Kidney (tissue), 14 donors: ENCODE results near the gene CYP2F1. TPM values are rescaled to one million over a fixed set of nuclear protein-coding genes. Genes with fewer than 3 reads are reported as not detected.
"Not testable (repeated sequence)": the region's sequence is repeated elsewhere in the genome, so short reads cannot be mapped to it uniquely, and the experiment has no call there.

Experiments used
- DNase-seq, 5 donors: peaks; one replicate each; pipeline ENCODE4 v3.0.0-alpha.2; 2013 to 2020
- FAIRE-seq: peaks from 2 replicates; lab custom pipeline; 2012; peaks lifted over from hg19 to GRCh38; lab: Jason Lieb, UNC
- H3K27ac ChIP-seq, 2 donors: one replicate each; pipeline ENCODE4 v1.7.0; 2013; ENCODE audit warnings: low read depth in 2 of 2, low read length in 2 of 2, inconsistent platforms in 1 of 2
- H3K27me3 ChIP-seq: one replicate; pipeline ENCODE4 v1.7.1; 2013; ENCODE audit warnings: low read length, inconsistent platforms; ENCODE audit not compliant: control insufficient read depth, insufficient read depth
- H3K36me3 ChIP-seq, 3 donors: one replicate each; pipeline versions ENCODE4 v1.7.0 to v1.7.1; 2013; ENCODE audit warnings: low read length in 3 of 3, control low read depth in 1 of 3, inconsistent platforms in 1 of 3; ENCODE audit not compliant: insufficient read depth in 3 of 3, control insufficient read depth in 2 of 3
- H3K4me1 ChIP-seq, 3 donors: one replicate each; pipeline versions ENCODE4 v1.7.0 to v1.7.1; 2013; ENCODE audit warnings: low read length in 3 of 3, inconsistent platforms in 1 of 3, low read depth in 1 of 3; ENCODE audit not compliant: control insufficient read depth in 2 of 3, insufficient read depth in 2 of 3
- H3K4me3 ChIP-seq, 3 donors: one replicate each; pipeline versions ENCODE4 v1.7.0 to v1.8.1; 2013; ENCODE audit warnings: low read length in 3 of 3, control low read depth in 1 of 3, inconsistent platforms in 1 of 3
- H3K9ac ChIP-seq, 3 donors: one replicate each; pipeline versions ENCODE4 v1.7.0 to v1.7.1; 2013; ENCODE audit warnings: low read length in 3 of 3, control low read depth in 1 of 3, inconsistent platforms in 1 of 3
- H3K9me3 ChIP-seq, 3 donors: one replicate each; pipeline versions ENCODE4 v1.7.0 to v1.7.1; 2013; ENCODE audit warnings: low read length in 3 of 3, control low read depth in 1 of 3, inconsistent platforms in 1 of 3; ENCODE audit not compliant: control insufficient read depth in 2 of 3, insufficient read depth in 1 of 3
- intact Hi-C: fragments of 100-400 bp; cut with DNase I; formaldehyde crosslinking; loops from one replicate; pipeline ENCODE4 v1.11.1; 2022
- polyA plus RNA-seq: library from polyadenylated mRNA; stranded (reverse); fragments of 350-450 nt; fragmentation: Illumina TruSeq; extraction: RNeasy Lipid Tissue Mini Kit (QIAGEN cat#74804); gene quantifications from one replicate; pipeline ENCODE4 v1.2.3, GENCODE V29; 2014; ENCODE audit warnings: low read depth, low replicate concordance; ENCODE audit not compliant: insufficient read depth
- total RNA-seq: library from RNA; stranded (reverse); fragmentation: NEBNext Ultra II Directional; extraction: Animal tissue kit (Norgen Biotek cat#: 25700); gene quantifications from one replicate; pipeline ENCODE4 v1.2.1, GENCODE V29; 2021
- TF ChIP-seq, protein P1 (sequence below): IDR thresholded peaks from 3 replicates; pipeline ENCODE4 v1.5.1; 2012; ENCODE audit warnings: mild to moderate bottlenecking, moderate library complexity, borderline replicate concordance; ENCODE audit not compliant: insufficient read depth; ENCODE audit errors: extremely low read depth
- donor health status: control.
- donor health status: control.
- donor health status: control.
- donor health status: control.
- donor health status: control.
- donor health status: DM: yes; HTN: yes; CAD: no.
- donor health status: Normal renal cell carcinoma (clear cell type).

CYP2F1 gene
- total and polyA plus RNA-seq, 2 donors from 2014 or later, result not detected

DNA sequence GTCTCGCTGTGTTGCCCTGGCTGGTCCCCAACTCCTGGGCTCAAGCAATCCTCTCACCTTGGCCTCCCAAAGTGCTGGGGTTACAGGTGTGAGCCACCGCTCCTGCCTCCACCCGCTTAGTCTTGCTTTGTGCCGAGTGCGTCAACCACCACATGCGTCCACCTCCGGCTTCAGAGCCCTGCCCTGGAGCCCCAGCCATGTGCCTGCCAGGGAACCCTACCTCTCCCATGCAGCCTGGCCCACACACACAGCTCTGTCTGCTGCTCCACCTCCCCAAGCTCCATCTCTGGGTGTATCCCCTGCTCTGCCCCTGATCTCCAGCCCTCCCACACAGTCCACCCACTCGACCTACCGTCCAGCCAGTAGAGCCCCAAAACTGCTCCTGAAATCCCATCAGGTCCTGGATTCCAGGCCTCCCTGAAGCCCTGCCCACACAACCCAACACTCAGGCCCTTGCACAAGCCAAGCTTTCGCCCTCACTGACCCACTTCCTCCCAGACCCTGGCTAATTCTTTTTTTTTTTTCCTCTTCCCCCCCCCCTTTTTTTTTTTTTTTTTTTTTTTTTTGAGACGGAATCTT lies 9.6 kb downstream of the CYP2F1 start:
- Histone ChIP-seq H3K4me3 (no peak overlapping the region), H3K36me3 (no peaks in the 10 kb centered on the region), H3K4me1 (no peaks in the 10 kb centered on the region), H3K27me3 (no peaks in the 10 kb centered on the region), H3K9ac (no peak overlapping the region), H3K27ac (no peak overlapping the region), H3K9me3 (no peaks in the 10 kb centered on the region)
- intact Hi-C loops, result no loop called here
- TF ChIP-seq, protein P1, sequence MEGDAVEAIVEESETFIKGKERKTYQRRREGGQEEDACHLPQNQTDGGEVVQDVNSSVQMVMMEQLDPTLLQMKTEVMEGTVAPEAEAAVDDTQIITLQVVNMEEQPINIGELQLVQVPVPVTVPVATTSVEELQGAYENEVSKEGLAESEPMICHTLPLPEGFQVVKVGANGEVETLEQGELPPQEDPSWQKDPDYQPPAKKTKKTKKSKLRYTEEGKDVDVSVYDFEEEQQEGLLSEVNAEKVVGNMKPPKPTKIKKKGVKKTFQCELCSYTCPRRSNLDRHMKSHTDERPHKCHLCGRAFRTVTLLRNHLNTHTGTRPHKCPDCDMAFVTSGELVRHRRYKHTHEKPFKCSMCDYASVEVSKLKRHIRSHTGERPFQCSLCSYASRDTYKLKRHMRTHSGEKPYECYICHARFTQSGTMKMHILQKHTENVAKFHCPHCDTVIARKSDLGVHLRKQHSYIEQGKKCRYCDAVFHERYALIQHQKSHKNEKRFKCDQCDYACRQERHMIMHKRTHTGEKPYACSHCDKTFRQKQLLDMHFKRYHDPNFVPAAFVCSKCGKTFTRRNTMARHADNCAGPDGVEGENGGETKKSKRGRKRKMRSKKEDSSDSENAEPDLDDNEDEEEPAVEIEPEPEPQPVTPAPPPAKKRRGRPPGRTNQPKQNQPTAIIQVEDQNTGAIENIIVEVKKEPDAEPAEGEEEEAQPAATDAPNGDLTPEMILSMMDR, result no peak
- peak in 1 of 5 donors; percentile 53 for DNase-seq
- FAIRE-seq, result no peak

DNA sequence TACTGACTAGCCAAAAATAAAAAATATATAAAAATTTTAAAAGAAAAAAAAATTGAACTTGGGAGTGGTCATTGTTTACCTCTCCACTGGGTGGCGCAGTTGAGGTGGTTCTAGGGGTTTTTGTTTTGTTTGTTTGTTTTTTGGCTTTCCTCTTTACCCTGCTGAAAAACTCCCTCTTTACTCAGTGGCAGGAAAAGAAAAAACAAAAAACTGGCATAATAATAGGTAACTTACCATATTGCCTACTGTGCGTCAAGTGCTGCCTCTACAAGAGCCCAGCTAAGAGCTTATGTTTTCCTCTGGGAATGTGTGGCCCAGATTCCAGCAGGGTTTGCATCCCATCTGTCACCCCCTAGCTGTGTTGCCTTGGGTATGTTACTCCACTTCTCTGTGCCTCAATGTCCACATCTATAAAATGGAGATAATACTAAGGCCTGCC lies 12.6 kb downstream of the CYP2F1 start:
- not testable (repeated sequence) for H3K4me1 ChIP-seq

DNA sequence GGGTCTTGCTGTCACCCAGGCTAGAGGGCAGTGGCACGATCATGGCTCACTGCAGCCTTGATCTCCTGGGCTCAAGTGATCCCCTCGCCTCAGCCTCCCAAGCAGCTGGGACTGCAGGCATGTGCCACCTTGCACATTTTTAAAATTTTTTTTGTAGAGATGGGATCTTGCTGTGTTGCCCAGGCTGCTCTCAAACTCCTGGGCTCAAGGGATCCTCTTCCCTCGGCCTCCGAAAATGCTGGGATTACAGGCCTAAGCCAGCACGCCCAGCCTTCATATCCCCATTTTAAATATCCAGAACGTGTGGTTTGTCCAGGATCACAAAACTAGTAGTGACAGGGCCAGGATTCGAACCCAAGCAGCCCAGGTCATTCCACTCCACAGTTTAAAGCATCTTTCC lies 13.1 kb downstream of the CYP2F1 start:
- H3K36me3 ChIP-seq, intact Hi-C loops, H3K4me3 ChIP-seq, H3K9ac ChIP-seq, H3K9me3 ChIP-seq, H3K27ac ChIP-seq, FAIRE-seq, DNase-seq, H3K4me1 ChIP-seq, H3K27me3 ChIP-seq: not testable (repeated sequence)

More for the DNA sequence above, 12.6 kb downstream of the CYP2F1 start:
- H3K4me3 ChIP-seq, intact Hi-C loops, H3K27me3 ChIP-seq, H3K9ac ChIP-seq, H3K36me3 ChIP-seq, H3K27ac ChIP-seq, FAIRE-seq, H3K9me3 ChIP-seq: not testable (repeated sequence)
- DNase-seq, result peak in 1 of 5 donors; percentile 25
- TF ChIP-seq, protein P1, result peak; percentile 26

DNA sequence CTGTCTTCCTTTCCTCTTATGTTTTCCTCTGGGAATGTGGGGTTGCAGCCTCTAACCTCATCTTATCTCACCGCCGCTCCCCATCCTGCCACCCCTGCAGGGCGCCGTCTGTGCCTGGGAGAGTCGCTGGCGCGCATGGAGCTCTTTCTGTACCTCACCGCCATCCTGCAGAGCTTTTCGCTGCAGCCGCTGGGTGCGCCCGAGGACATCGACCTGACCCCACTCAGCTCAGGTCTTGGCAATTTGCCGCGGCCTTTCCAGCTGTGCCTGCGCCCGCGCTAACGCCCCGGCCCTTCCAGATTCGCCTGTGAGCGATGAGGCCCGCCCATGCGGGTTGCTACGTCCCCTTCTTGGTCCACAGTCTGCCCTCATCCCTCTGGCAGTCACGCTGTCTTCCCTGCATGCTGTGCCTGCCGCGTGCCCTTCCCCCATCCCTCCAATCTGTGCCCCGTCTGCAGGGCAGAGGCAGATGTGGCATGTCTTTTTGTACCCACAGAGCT lies 13.6 kb downstream of the CYP2F1 start:
- H3K9me3 ChIP-seq, H3K9ac ChIP-seq, FAIRE-seq, H3K27ac ChIP-seq, H3K27me3 ChIP-seq, H3K36me3 ChIP-seq, H3K4me1 ChIP-seq, intact Hi-C loops, H3K4me3 ChIP-seq: not testable (repeated sequence)
- peak; percentile 57 to 93 (median 76) for DNase-seq
